HG03280 (cell line): Measurements from ENCODE around the gene ID3.
A peak's percentile ranks its signal among the peaks of the same experiment; 100 is the strongest.

Experiments
- ATAC-seq: cut with Tn5 transposase; IDR thresholded peaks from one replicate; pipeline ENCODE4 v1.9.1; 2021; ENCODE audit warnings: mild to moderate bottlenecking, moderate library complexity; ENCODE audit not compliant: unreplicated experiment

The ID3 gene, protein sequence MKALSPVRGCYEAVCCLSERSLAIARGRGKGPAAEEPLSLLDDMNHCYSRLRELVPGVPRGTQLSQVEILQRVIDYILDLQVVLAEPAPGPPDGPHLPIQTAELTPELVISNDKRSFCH

DNA sequence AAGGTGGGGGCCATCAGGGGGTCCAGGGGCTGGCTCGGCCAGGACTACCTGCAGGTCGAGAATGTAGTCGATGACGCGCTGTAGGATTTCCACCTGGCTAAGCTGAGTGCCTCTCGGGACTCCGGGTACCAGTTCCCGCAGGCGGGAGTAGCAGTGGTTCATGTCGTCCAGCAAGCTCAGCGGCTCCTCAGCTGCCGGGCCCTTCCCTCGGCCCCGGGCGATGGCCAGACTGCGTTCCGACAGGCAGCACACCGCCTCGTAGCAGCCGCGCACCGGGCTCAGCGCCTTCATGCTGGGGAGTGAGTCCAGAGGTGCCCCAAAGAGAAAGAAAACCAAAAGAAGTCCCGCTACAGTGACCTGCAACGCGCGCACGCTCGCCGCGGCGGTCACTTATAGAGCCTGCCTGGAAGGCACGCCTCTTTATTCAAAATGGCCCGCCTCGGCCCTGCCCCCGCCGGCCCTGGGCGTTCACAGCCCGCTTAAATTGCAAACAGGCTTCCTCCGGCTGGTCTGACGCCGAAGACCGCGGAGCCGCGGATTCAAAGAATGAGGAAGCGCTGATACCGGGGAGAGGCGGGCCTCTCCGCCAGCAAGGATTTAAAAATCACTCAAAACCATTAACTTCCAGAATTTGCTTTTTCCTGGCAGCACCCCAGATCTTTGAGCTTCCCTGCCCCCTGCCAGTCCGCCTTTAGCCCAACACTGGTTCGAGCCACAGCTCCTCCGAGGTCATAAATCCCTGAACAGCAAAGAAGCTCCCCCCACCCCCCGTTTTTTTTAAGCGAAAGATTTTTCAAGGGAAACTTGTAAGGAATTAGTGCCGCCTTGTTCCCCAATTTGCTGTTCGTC, at the start of gene ID3:
TSS of gene ID3 (minus strand) at position 366 of the 849 bp plus-strand sequence. CDS start at position 291, 75 bp downstream.
- peak; percentile 65 for ATAC-seq

- no peak for ATAC-seq
Observed at GRCh38 chr1:23607944-23608343, 48.6 kb upstream of the ID3 start.

DNA sequence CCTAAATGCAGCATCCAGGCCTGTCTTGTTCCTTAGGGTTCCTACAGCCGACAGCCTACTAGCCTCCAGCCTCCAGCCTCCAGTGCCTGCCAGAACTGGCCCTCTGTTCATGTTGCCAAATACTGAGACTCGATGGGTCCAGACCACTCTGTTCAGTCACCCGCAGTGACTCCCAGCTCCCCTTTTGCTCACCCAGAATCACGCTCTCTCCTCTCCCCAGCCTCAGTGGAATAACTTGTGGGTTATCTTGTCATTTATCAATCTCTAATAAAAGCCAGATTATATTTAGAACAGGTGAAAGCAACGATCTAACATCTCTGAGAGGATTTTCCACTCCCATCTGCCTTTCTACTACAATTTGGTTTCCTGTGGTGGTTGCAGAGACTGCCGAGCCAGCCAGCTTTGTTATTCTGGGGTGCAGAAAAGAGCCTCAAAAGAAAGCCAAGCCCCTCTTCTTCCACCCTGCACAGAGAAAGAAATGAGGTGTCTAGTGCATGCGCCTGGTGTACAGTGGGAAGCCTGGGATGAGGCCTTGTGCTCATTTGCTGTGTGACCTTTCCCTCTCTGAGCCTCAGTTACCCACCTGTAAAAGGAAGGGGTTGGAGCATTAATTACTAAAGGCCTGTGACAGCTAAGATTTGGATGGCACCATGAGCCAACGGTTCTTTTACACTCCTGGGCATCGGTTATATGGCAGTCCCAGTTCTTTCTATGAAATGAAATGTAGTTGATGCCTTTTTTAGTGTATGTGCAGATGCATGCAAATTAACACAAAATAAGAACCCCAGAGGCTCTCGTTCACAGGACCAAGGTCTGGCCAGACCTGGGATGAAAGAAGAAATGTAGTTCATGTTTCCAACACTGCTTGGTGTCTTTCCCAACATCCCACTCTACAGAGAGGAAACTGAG, 42.9 kb upstream of the ID3 start:
- ATAC-seq: no peak

GRCh38 chr1:23601135-23601967, 42.0 kb upstream of the ID3 start:
- no peak for ATAC-seq

DNA sequence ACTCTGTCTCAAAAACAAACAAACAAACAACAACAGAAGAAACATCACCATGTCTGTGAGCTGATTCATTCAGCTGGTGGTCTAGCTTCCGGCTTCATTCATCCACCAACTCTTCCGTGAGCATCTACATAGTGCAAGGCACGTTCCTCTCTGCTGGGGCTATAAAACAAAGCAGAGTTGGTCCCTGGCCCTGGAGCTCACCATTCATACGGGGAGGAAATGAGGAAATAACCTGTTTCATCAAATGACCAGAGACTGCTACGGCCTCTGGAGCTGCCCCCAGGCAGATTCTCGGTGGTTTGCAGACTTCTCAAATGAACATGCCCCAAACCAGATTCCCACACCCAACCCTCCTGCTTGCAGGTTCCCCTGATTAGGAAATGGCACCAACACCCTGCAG, 41.0 kb upstream of the ID3 start:
- no peak for ATAC-seq

DNA sequence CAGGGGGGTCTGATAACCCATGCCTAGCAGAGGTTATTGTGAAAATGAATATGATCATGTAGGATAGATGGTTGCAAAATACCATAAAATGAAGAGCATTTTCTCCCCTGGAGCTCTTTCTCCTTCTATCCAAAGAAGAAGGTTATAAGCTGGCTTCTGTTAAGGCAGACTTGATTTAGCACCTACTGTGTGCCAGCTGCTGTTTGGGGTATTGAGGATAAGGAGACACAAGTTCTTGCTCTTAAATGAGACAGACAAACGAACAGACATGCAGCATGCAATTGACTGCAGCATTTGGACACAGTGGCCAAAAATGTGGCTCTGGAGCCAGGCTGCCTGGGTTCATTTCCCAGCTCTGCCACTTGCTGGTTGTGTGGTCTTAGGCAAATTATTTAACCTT, 39.8 kb upstream of the ID3 start:
- ATAC-seq: no peak

DNA sequence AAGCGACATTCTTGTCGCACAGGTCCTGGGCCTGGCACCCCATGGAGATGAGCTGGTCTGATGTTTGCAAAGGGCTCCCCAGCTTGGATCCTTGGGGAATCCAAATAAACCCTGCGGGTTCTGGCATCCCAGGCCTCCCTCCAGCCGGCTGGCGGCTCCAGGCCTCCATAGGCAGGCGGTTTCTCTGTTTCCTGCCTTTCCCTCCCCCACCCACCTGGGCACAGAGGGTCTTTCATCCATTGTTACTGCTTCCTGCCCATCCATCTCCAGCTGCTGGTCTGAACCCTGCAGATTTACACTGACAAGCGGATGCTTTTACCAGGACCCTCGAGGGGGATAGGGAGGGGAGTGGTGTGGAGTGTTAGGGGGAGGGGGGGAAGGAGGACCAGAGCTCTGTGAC, 39.1 kb upstream of the ID3 start:
- no peak for ATAC-seq

GRCh38 chr1:23597635-23598388, 38.5 kb upstream of the ID3 start:
- no peak for ATAC-seq

GRCh38 chr1:23596382-23597358, 37.4 kb upstream of the ID3 start:
- no peak for ATAC-seq

DNA sequence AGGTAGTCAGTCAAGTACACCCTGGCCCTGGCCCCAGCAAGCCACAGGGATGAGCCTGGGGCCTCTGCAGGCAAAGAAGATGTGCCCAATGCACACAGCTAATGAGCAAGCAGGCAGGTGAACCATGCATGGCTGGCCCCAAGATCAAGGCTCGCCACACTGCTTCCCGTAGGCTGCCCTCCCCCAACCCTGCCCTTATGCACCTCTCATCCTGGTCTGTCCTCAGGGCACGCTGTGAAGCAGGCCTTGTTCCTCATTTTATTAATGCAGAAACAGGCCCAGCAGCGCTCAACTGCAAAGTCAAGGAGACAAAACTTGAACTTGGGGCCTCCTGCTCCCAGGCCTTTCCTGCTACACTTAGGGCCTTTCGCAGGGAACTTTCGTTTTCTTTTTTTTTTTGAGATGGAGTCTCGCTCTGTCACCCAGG, 35.6 kb upstream of the ID3 start:
- ATAC-seq: no peak

- no peak for ATAC-seq
Observed at GRCh38 chr1:23594149-23594907, 35.0 kb upstream of the ID3 start.

DNA sequence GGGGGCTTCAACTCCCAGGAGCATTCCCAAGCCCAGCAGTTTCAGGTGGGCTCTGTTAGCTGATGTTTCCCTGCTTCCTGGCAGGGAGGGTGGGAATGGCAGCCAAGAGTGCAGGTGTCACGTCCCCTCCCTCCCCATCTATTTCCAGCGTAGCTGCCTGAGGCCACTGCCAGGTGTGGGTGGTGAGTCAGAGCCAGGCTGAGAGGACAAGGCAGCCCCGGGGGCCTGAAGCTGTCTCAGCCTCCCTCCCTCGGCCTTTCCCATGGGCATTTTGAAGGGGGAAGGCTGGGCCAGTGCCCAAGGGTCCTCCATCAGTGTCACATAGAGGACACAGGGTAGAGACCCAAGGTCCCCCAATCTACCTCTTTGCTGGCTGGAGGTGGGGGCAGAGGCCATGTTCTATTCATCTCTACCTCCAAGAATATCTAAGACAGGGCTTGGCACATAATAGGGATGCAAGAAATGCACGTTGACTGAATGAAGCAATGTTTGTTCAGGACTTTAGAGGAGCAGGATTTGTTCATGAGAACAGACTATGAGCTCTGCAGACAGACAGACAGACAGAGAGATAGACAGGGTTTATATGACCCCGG, 34.4 kb upstream of the ID3 start:
- ATAC-seq: no peak

DNA sequence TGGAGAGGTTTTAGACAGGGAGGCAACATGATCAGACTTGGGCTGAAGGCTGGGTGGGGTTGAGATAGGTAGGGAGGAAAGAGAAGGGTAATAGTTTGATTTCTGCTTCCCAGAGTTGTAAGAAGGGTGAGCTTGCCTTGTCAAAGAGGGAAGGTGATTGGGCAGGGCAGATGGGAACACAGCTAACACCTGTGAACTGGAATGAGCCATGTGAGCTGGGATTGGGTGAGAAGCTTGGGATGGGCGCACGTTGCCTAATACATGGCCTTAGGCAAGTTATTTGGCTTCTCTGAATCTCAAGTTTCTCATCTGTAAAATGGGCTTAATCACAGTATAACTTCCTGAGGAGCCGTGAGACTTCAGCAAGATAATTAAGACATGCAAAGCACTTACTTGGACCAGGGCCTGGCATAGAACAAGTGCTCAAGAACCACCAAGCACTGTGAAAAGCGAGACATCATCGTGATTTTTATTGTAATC, 33.8 kb upstream of the ID3 start:
- ATAC-seq: no peak

- no peak for ATAC-seq
Observed at GRCh38 chr1:23592209-23592892, 33.0 kb upstream of the ID3 start.

- ATAC-seq: peak; percentile 47
Observed at GRCh38 chr1:23591460-23592208, 32.3 kb upstream of the ID3 start.

DNA sequence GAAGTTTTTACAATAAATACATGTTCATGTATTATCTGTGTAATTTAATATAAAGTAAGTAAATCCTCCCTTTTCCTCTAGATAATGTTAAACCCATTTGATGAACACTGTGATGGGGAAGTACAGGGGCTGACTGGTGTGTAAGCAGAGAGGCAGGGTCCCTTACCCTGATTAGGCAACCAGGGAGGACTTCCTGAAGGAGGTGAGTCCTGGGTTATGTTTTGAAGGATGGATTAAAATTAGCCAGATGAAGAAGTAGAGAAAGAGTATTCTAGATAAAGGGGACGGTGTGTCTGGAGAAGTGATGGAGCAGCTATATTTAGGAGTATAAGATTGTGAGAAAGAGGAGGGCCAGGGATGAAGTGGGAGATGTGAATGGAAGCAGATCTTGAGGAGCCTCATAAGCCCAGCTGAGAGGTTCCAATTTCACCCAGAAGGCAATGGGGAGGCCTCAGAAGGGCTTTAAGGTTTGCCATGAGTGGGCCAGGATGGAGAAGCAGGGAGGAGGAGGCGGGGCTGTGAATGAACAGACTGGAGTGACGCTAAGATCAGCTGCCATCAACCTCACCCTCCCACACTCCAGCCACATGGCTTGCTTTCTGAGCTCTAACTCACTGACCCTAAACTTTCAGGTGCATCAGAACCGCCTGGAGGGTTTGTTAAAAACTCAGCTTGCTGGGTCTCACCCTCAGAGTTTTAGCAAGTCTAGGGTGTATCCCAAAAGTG, 30.9 kb upstream of the ID3 start:
- ATAC-seq: no peak
